IMR-90 (cell line): ENCODE results near the gene SPATA13. TPM values are rescaled to one million over a fixed set of nuclear protein-coding genes. Genes with fewer than 3 reads are reported as not detected.

Source experiments
- ATAC-seq: fragments of 200-7000 bp; cut with Tn5 transposase; 2 replicates; pipeline ENCODE4 v1.9.1; 2020; ENCODE audit warnings: low read depth, mild to moderate bottlenecking, moderate library complexity
- BruUV-seq: library from RNA; stranded (reverse); fragments of 400-500 nt; replicated peaks from 2 replicates; lab custom pipeline; 2021; lab: Mats Ljungman, UMichigan
- CTCF ChIA-PET: fragments of 300-600 bp; formaldehyde crosslinking; extraction: SDS; loops from one replicate; lab custom pipeline; 2021; ENCODE audit warnings: antibody characterized with exemption; lab: Yijun Ruan, JAX
- POLR2A ChIA-PET: fragments of 300-600 bp; sonication (Branson Sonifier 250); formaldehyde crosslinking; loops from one replicate; lab custom pipeline; 2022; ENCODE audit warnings: antibody characterized with exemption; ENCODE audit not compliant: unreplicated experiment; lab: Charles Lee
- DNase-seq: peaks from one replicate; pipeline ENCODE4 v3.0.0; 2013
- H2AFZ ChIP-seq: replicated peaks from 2 replicates; pipeline ENCODE3; 2013; ENCODE audit warnings: low read length, mild to moderate bottlenecking; ENCODE audit not compliant: poor library complexity
- H2AK5ac ChIP-seq: 2 replicates; pipeline ENCODE4 v1.6.1; 2013; ENCODE audit warnings: low read depth, low read length, inconsistent platforms
- H2AK9ac ChIP-seq: replicated peaks from 2 replicates; pipeline ENCODE3; 2013; ENCODE audit warnings: mild to moderate bottlenecking, low read depth, low read length, moderate library complexity; ENCODE audit not compliant: poor library complexity
- H2BK120ac ChIP-seq: 2 replicates; pipeline ENCODE4 v1.6.1; 2013; ENCODE audit warnings: low read depth, low read length, inconsistent platforms
- H2BK15ac ChIP-seq: 3 replicates; pipeline ENCODE4 v1.6.1; 2013; ENCODE audit warnings: low read depth, low read length, inconsistent platforms
- H2BK20ac ChIP-seq: 2 replicates; pipeline ENCODE4 v1.6.1; 2013; ENCODE audit warnings: low read depth, mild to moderate bottlenecking, inconsistent platforms, low read length, moderate library complexity
- H2BK5ac ChIP-seq: 2 replicates; pipeline ENCODE4 v1.6.1; 2013; ENCODE audit warnings: mild to moderate bottlenecking, low read depth, low read length, inconsistent platforms; ENCODE audit not compliant: poor library complexity, severe bottlenecking
- H3K14ac ChIP-seq: replicated peaks from 2 replicates; pipeline ENCODE4 v1.6.1; 2013; ENCODE audit warnings: low read depth, low read length, inconsistent platforms
- H3K18ac ChIP-seq: 2 replicates; pipeline ENCODE4 v1.6.1; 2013; ENCODE audit warnings: low read depth, low read length, control low read depth
- H3K23ac ChIP-seq: 2 replicates; pipeline ENCODE4 v1.6.1; 2013; ENCODE audit warnings: low read depth, low read length, inconsistent platforms
- H3K27ac ChIP-seq: 2 replicates; pipeline ENCODE4 v1.5.1; 2013; ENCODE audit warnings: mild to moderate bottlenecking, control low read depth, low read length; ENCODE audit not compliant: insufficient read depth
- H3K27me3 ChIP-seq: 2 replicates; pipeline ENCODE4 v1.6.1; 2013; ENCODE audit warnings: low read length; ENCODE audit not compliant: control insufficient read depth, insufficient read depth
- H3K36me3 ChIP-seq: 2 replicates; pipeline ENCODE4 v1.6.1; 2013; ENCODE audit warnings: low read length, mixed read lengths; ENCODE audit not compliant: control insufficient read depth, insufficient read depth
- H3K4ac ChIP-seq: 2 replicates; pipeline ENCODE4 v1.6.1; 2013; ENCODE audit warnings: low read depth, low read length, inconsistent platforms
- H3K4me1 ChIP-seq: 2 replicates; pipeline ENCODE4 v1.6.1; 2013; ENCODE audit warnings: low read length, mixed read lengths; ENCODE audit not compliant: control insufficient read depth, insufficient read depth
- H3K4me2 ChIP-seq: 2 replicates; pipeline ENCODE4 v1.6.1; 2013; ENCODE audit warnings: low read depth, mild to moderate bottlenecking, control low read depth, low read length, moderate library complexity
- H3K4me3 ChIP-seq: 2 replicates; pipeline ENCODE4 v1.5.1; 2013; ENCODE audit warnings: low read depth, mild to moderate bottlenecking, control low read depth, low read length, moderate library complexity; ENCODE audit not compliant: insufficient read depth
- H3K56ac ChIP-seq: 2 replicates; pipeline ENCODE4 v1.6.1; 2013; ENCODE audit warnings: low read length, inconsistent platforms; ENCODE audit not compliant: insufficient read depth; ENCODE audit errors: extremely low read depth
- H3K79me1 ChIP-seq, 2 experiments: 2 replicates each; pipeline ENCODE4 v1.6.1; 2013; ENCODE audit warnings: low read length in 2 of 2, inconsistent platforms in 1 of 2, low read depth in 1 of 2
- H3K9ac ChIP-seq: 2 replicates; pipeline ENCODE4 v1.6.1; 2013; ENCODE audit warnings: low read depth, low read length, control low read depth
- H3K9me1 ChIP-seq: 2 replicates; pipeline ENCODE4 v1.6.1; 2013; ENCODE audit warnings: low read length, inconsistent platforms; ENCODE audit not compliant: insufficient read depth
- H3K9me3 ChIP-seq: 2 replicates; pipeline ENCODE4 v1.6.1; 2013; ENCODE audit warnings: low read length; ENCODE audit not compliant: control insufficient read depth, insufficient read depth
- H4K20me1 ChIP-seq: 2 replicates; pipeline ENCODE4 v1.6.1; 2013; ENCODE audit warnings: low read length, inconsistent platforms; ENCODE audit not compliant: insufficient read depth
- H4K5ac ChIP-seq: 2 replicates; pipeline ENCODE4 v1.6.1; 2013; ENCODE audit warnings: mild to moderate bottlenecking, low read depth, low read length, control low read depth
- H4K8ac ChIP-seq, 2 experiments: 2 replicates each; pipeline ENCODE4 v1.6.1; 2013; ENCODE audit warnings: low read depth in 2 of 2, low read length in 2 of 2, control low read depth in 1 of 2, inconsistent platforms in 1 of 2
- H4K91ac ChIP-seq: 2 replicates; pipeline ENCODE4 v1.6.1; 2013; ENCODE audit warnings: low read depth, low read length, inconsistent platforms; ENCODE audit not compliant: insufficient read depth
- BHLHE40 ChIP-seq: fragments of 150-350 bp; IDR thresholded peaks from 2 replicates; pipeline ENCODE4 v1.6.1; 2016; ENCODE audit warnings: mild to moderate bottlenecking, low read depth, low read length
- CEBPB ChIP-seq: IDR thresholded peaks from 2 replicates; pipeline ENCODE4 v1.6.1; 2012; ENCODE audit warnings: low read depth, low read length, improper control_type of control experiment
- FOS ChIP-seq: fragments of 150-350 bp; IDR thresholded peaks from 2 replicates; pipeline ENCODE4 v1.6.1; 2016; ENCODE audit warnings: low read depth, low read length
- MAZ ChIP-seq: IDR thresholded peaks from 2 replicates; pipeline ENCODE4 v1.6.1; 2012; ENCODE audit warnings: low read depth, mild to moderate bottlenecking, low read length, improper control_type of control experiment, moderate library complexity, borderline replicate concordance
- MXI1 ChIP-seq: IDR thresholded peaks from 2 replicates; pipeline ENCODE4 v1.6.1; 2012; ENCODE audit warnings: low read depth, mild to moderate bottlenecking, low read length, moderate library complexity, borderline replicate concordance
- NFE2L2 ChIP-seq: fragments of 150-350 bp; IDR thresholded peaks from 2 replicates; pipeline ENCODE4 v1.6.1; 2016; ENCODE audit warnings: low read depth, mild to moderate bottlenecking, low read length
- POLR2A ChIP-seq: IDR thresholded peaks from 2 replicates; pipeline ENCODE4 v1.6.1; 2012; ENCODE audit warnings: mild to moderate bottlenecking, low read depth, low read length
- RAD21 ChIP-seq: IDR thresholded peaks from 2 replicates; pipeline ENCODE4 v1.6.1; 2012; ENCODE audit warnings: low read length, improper control_type of control experiment
- SMC3 ChIP-seq: fragments of 150-350 bp; IDR thresholded peaks from 2 replicates; pipeline ENCODE4 v1.6.1; 2016; ENCODE audit warnings: low read depth, mild to moderate bottlenecking, antibody characterized with exemption, low read length, moderate library complexity
- WGBS, 2 experiments: methylation state at CpG; one replicate each; pipeline versions ENCODE4 v1.1.5 to v1.1.7; 2013; ENCODE audit warnings: missing lambda C conversion rate in 2 of 2; ENCODE audit not compliant: insufficient read length in 1 of 2; ENCODE audit errors: extremely low coverage in 2 of 2; 5-methylcytosine and 5-hydroxymethylcytosine counted together
- dilution Hi-C: fragments of 300-500 bp; cut with HindIII; formaldehyde crosslinking; loops from one replicate; pipeline ENCODE4 v1.14.3; 2018; ENCODE audit warnings: low sequenced_read_pairs; ENCODE audit not compliant: unreplicated experiment
- in situ Hi-C: fragments of 300-500 bp; cut with MboI; formaldehyde crosslinking; loops from 3 replicates; pipeline ENCODE4 v1.14.3; 2019; ENCODE audit warnings: low sequenced_read_pairs, inconsistent platforms, mixed read lengths
- intact Hi-C: fragments of 100-400 bp; cut with micrococcal nuclease; formaldehyde crosslinking; loops from 2 replicates; pipeline ENCODE4 v1.10.0; 2022
- polyA plus RNA-seq, 3 experiments: library from polyadenylated mRNA; depleted of rRNA; stranded (reverse); fragments of >200 nt; gene quantifications; 2 replicates each; pipeline ENCODE4 v1.2.3, GENCODE V29; 2012; ENCODE audit warnings: low replicate concordance in 1 of 3
- total RNA-seq: library from RNA; depleted of rRNA; stranded (reverse); fragments of >200 nt; gene quantifications from 2 replicates; pipeline ENCODE4 v1.2.3, GENCODE V29; 2012
- TF ChIP-seq, protein P1 (sequence below): conservative IDR thresholded peaks from 2 replicates; pipeline ENCODE4 v1.5.1; 2012; ENCODE audit warnings: mild to moderate bottlenecking, low read depth, low read length, improper control_type of control experiment

Gene SPATA13
- total and polyA plus RNA-seq, 2 of the 4 experiments (the other 2 are of a cell fraction), result 10.5 to 12.5 TPM

DNA sequence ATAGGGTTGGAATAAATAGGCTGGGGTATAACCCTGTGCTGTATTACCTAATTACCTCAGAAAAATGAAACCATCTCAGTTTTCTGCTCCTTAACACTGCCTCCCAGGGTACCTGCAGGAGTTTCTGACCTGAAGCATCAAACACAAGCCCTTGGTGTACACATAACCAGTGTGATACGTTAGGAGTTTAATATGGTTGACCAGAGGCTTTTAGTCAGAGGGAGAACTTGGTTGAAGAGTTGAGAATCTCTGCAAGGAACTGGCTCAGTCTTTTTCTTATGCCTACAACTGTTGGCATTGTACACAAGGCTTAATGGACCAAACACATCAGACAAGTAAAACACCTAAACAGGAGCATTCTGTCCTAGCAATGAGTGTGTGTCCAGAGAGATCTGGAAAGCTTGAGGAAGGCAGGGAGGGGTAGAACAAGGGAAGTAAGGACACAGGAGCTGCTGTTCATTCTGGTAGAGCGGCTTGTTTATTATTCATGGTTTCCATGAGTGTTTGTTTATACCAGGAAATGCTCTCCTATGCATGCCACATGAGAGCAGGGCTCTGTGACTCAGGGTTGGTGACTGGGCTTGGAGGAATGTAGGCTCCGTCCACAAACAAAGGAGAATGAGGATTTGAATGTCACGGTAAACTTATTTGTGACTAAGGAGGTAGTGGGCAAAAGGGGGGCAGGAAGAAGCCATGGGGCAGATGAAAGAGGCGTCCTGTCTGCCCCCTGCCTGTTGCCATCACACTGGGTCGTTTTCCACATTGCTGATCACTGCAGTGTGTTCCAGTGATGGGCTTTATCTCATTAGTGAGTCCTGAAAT lies 11.9 kb upstream of the SPATA13 start:
- H3K4me1 ChIP-seq, result peaks cover 25% of the 10 kb centered on the region
- peak overlapping the region; percentile 54 for H2AFZ ChIP-seq
- H3K18ac ChIP-seq, result peak overlapping the region; percentile 96
- H3K4me3 ChIP-seq, result no peak overlapping the region
- no peaks in the 10 kb centered on the region for H3K9me3 ChIP-seq
- peak overlapping the region; percentile 100 for H2BK20ac ChIP-seq
- BruUV-seq, result no TSS peak
- CTCF ChIA-PET, result interaction anchor here (0.6 kb wide), 1 partner anchor 92 kb away, joined by 3 read pairs; no protein-coding TSS in a partner anchor
- intact Hi-C loops, result loop anchor here (5.0 kb wide), 2 partner anchors 96 to 116 kb away; no protein-coding TSS in a partner anchor
- peak overlapping the region; percentile 95 for H2BK15ac ChIP-seq
- H2BK120ac ChIP-seq, result peak overlapping the region; percentile 99
- no peaks in the 10 kb centered on the region for H3K36me3 ChIP-seq
- H4K20me1 ChIP-seq, result no peaks in the 10 kb centered on the region
- H4K8ac ChIP-seq, result peak overlapping the region; percentile 94 to 98
- ATAC-seq (peak; percentile 92), DNase-seq (peak; percentile 99)
- TF ChIP-seq MXI1 (no peak), RAD21 (peak; percentile 36), MAZ (peak; percentile 29; the same call in 1 of the 2 replicates), SMC3 (peak; percentile 17; the same call in 1 of the 2 replicates), CEBPB (no peak), FOS (peak; percentile 99), NFE2L2 (peak; percentile 38; the same call in 1 of the 2 replicates), BHLHE40 (peak; percentile 62), POLR2A (no peak)
- TF ChIP-seq, protein P1, sequence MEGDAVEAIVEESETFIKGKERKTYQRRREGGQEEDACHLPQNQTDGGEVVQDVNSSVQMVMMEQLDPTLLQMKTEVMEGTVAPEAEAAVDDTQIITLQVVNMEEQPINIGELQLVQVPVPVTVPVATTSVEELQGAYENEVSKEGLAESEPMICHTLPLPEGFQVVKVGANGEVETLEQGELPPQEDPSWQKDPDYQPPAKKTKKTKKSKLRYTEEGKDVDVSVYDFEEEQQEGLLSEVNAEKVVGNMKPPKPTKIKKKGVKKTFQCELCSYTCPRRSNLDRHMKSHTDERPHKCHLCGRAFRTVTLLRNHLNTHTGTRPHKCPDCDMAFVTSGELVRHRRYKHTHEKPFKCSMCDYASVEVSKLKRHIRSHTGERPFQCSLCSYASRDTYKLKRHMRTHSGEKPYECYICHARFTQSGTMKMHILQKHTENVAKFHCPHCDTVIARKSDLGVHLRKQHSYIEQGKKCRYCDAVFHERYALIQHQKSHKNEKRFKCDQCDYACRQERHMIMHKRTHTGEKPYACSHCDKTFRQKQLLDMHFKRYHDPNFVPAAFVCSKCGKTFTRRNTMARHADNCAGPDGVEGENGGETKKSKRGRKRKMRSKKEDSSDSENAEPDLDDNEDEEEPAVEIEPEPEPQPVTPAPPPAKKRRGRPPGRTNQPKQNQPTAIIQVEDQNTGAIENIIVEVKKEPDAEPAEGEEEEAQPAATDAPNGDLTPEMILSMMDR, result peak; percentile 46
- H3K9ac ChIP-seq, result peak overlapping the region; percentile 17
- no CpG with 5 or more reads among the region's 6 CpGs for WGBS, 2 experiments
- dilution Hi-C loops, result no loop called here
- H4K91ac ChIP-seq, result peak overlapping the region; percentile 99
- POLR2A ChIA-PET, result no interaction called here
- in situ Hi-C loops, result no loop called here
- peak overlapping the region; percentile 91 for H3K27ac ChIP-seq
- peak overlapping the region; percentile 97 for H3K14ac ChIP-seq
- peak overlapping the region; percentile 46 for H2AK9ac ChIP-seq
- peak overlapping the region; percentile 95 for H2AK5ac ChIP-seq
- H3K79me1 ChIP-seq, result peaks cover 6 to 17% of the 10 kb centered on the region in 2 experiments; a peak in 3 of 4 replicates
- peak overlapping the region; percentile 94 for H3K23ac ChIP-seq
- H3K4me2 ChIP-seq, result peak overlapping the region; percentile 62
- H4K5ac ChIP-seq, result peak overlapping the region; percentile 96
- peak overlapping the region; percentile 98 for H3K4ac ChIP-seq
- peak overlapping the region; percentile 90 for H3K56ac ChIP-seq
- no peaks in the 10 kb centered on the region for H3K27me3 ChIP-seq
- peaks cover 13% of the 10 kb centered on the region for H3K9me1 ChIP-seq
- peak overlapping the region; percentile 95 for H2BK5ac ChIP-seq
